Fibroblast of skin of right biceps (primary cell): Measurements from ENCODE around the gene PTPA.
"Not testable (repeated sequence)": the region's sequence is repeated elsewhere in the genome, so short reads cannot be mapped to it uniquely, and the experiment has no call there.

Experiments used
- DNase-seq: peaks from one replicate; pipeline ENCODE4 v3.0.0-alpha.2; 2013

The PTPA gene

GRCh38 chr9:129178568-129179382 lies 67.6 kb downstream of the PTPA start:
- DNase-seq, result peak; percentile 20

- no peak for DNase-seq
Measured at GRCh38 chr9:129181246-129181645, 70.0 kb downstream of the PTPA start.

GRCh38 chr9:129182122-129182521 lies 70.9 kb downstream of the PTPA start:
- DNase-seq, result no peak

GRCh38 chr9:129182625-129183494 lies 71.6 kb downstream of the PTPA start:
- DNase-seq, result peak; percentile 20

GRCh38 chr9:129183495-129184218 lies 72.4 kb downstream of the PTPA start:
- DNase-seq, result peak; percentile 42

- no peak for DNase-seq
Measured at GRCh38 chr9:129184219-129184524, 73.0 kb downstream of the PTPA start.

GRCh38 chr9:129184596-129185122 lies 73.4 kb downstream of the PTPA start:
- no peak for DNase-seq

- no peak for DNase-seq
Measured at GRCh38 chr9:129185402-129185801, 74.2 kb downstream of the PTPA start.

GRCh38 chr9:129185991-129186390 lies 74.8 kb downstream of the PTPA start:
- peak; percentile 44 for DNase-seq

GRCh38 chr9:129187042-129187441 lies 75.8 kb downstream of the PTPA start:
- DNase-seq, result no peak

- not testable (repeated sequence) for DNase-seq
Measured at GRCh38 chr9:129189971-129190370, 78.8 kb downstream of the PTPA start.

GRCh38 chr9:129191234-129191633 lies 80.0 kb downstream of the PTPA start:
- DNase-seq, result no peak

GRCh38 chr9:129193655-129194054 lies 82.4 kb downstream of the PTPA start:
- no peak for DNase-seq

- DNase-seq, result no peak
Measured at GRCh38 chr9:129194221-129194620, 83.0 kb downstream of the PTPA start.

- DNase-seq, result peak; percentile 32
Measured at GRCh38 chr9:129195606-129196005, 84.4 kb downstream of the PTPA start.

- DNase-seq, result not testable (repeated sequence)
Measured at GRCh38 chr9:129197045-129197444, 85.8 kb downstream of the PTPA start.

- no peak for DNase-seq
Measured at GRCh38 chr9:129197978-129198318, 86.7 kb downstream of the PTPA start.
